MCF 10A (cell line): ENCODE results near the gene GRAMD1A. TPM values are rescaled to one million over a fixed set of nuclear protein-coding genes. Genes with fewer than 3 reads are reported as not detected.
A peak's percentile ranks its signal among the peaks of the same experiment; 100 is the strongest.
"Not testable (repeated sequence)": the region's sequence is repeated elsewhere in the genome, so short reads cannot be mapped to it uniquely, and the experiment has no call there.

Source experiments
- BruUV-seq: library from RNA; stranded (reverse); fragments of 400-500 nt; replicated peaks from 2 replicates; lab custom pipeline; 2021; lab: Mats Ljungman, UMichigan
- CTCF ChIA-PET: fragments of 300-600 bp; sonication (Branson Sonifier 250); formaldehyde crosslinking; extraction: SDS; loops from one replicate; lab custom pipeline; 2021; ENCODE audit warnings: antibody characterized with exemption, inconsistent platforms; lab: Yijun Ruan, JAX
- POLR2A ChIA-PET: fragments of 300-600, 350-650 bp; sonication (Branson Sonifier 250); formaldehyde crosslinking; extraction: SDS; loops from one replicate; lab custom pipeline; 2020; ENCODE audit warnings: antibody characterized with exemption, inconsistent platforms; lab: Yijun Ruan, JAX
- DNase-seq: peaks from one replicate; pipeline ENCODE4 v3.0.0-alpha.2; 2018; ENCODE audit not compliant: unreplicated experiment
- H3K27ac Mint-ChIP-seq: one replicate; pipeline ENCODE4 v1.8.0; 2022; ENCODE audit warnings: mild to moderate bottlenecking, low read depth, mixed read lengths; ENCODE audit not compliant: unreplicated experiment
- H3K27me3 Mint-ChIP-seq: one replicate; pipeline ENCODE4 v1.8.0; 2022; ENCODE audit warnings: mixed read lengths; ENCODE audit not compliant: insufficient read depth, unreplicated experiment
- H3K36me3 Mint-ChIP-seq: one replicate; pipeline ENCODE4 v1.8.0; 2022; ENCODE audit warnings: mild to moderate bottlenecking, moderate library complexity, mixed read lengths; ENCODE audit not compliant: insufficient read depth, unreplicated experiment
- H3K4me1 Mint-ChIP-seq: one replicate; pipeline ENCODE4 v1.8.0; 2022; ENCODE audit warnings: mixed read lengths; ENCODE audit not compliant: insufficient read depth, unreplicated experiment
- H3K4me3 Mint-ChIP-seq: one replicate; pipeline ENCODE4 v1.8.0; 2022; ENCODE audit warnings: mild to moderate bottlenecking, moderate library complexity, mixed read lengths; ENCODE audit not compliant: unreplicated experiment
- H3K9me3 Mint-ChIP-seq: one replicate; pipeline ENCODE4 v1.8.0; 2022; ENCODE audit warnings: mixed read lengths; ENCODE audit not compliant: unreplicated experiment
- CTCF ChIP-seq: fragments of 200-600 bp; IDR thresholded peaks from one replicate; pipeline ENCODE4 v1.8.0; 2022; ENCODE audit warnings: antibody characterized with exemption, mild to moderate bottlenecking; ENCODE audit not compliant: unreplicated experiment
- intact Hi-C: fragments of 100-400 bp; cut with micrococcal nuclease; formaldehyde crosslinking; loops from 2 replicates; pipeline ENCODE4 v1.14.1; 2022
- total RNA-seq: library from RNA; stranded (reverse); gene quantifications from 2 replicates; pipeline ENCODE4 v1.2.3, GENCODE V29; 2022

GRAMD1A gene
- total RNA-seq, 1 experiment from 2014 or later: 48.1 TPM

DNA sequence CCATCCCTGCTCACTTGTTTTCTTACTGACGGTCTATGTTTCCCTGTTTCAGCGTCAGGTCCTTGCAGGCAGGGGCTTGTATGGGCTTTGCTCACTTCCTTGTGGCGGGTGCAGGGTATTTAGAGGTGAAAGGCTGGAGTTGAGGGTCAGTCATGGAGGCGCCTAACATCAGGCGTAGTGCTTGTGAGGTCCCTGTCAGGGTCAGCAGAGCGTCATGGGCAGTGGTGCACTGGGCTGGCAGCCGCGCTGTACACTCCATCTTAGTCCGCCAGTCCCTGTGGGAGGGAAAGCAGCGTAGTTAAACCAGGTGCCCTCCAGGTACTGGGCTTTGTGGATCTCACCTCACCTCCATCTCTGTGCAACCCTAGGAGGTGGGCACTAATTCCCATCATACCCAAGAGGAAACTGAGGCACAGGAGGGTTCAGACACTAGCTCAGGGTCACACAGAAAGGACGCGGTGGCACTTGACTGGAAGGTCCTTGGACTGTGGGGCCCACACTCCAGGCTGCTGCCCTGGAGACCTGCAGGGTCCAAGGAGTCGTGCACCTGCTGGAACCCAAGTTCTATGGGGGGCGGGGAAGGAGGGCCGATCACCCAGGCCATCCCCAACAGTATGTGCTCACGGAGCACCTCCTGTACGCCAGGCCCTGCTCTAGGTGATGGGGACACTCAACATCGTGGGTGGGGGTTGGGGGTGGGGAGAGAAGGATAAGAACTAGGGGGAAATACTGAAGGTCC is 4.6 kb downstream of the GRAMD1A start:
- Mint-ChIP-seq H3K4me1 (peaks cover 28% of the 10 kb centered on the region), H3K4me3 (no peak overlapping the region), H3K9me3 (no peaks in the 10 kb centered on the region), H3K27me3 (no peaks in the 10 kb centered on the region), H3K36me3 (peaks cover 21% of the 10 kb centered on the region), H3K27ac (no peak overlapping the region)
- BruUV-seq: no TSS peak
- intact Hi-C loops: no loop called here
- DNase-seq: no peak
- no peak for TF ChIP-seq CTCF
- POLR2A ChIA-PET: no interaction called here
- CTCF ChIA-PET: interaction anchor here (0.6 kb wide), 1 partner anchor 131 kb away, joined by 3 read pairs; no protein-coding TSS in a partner anchor

DNA sequence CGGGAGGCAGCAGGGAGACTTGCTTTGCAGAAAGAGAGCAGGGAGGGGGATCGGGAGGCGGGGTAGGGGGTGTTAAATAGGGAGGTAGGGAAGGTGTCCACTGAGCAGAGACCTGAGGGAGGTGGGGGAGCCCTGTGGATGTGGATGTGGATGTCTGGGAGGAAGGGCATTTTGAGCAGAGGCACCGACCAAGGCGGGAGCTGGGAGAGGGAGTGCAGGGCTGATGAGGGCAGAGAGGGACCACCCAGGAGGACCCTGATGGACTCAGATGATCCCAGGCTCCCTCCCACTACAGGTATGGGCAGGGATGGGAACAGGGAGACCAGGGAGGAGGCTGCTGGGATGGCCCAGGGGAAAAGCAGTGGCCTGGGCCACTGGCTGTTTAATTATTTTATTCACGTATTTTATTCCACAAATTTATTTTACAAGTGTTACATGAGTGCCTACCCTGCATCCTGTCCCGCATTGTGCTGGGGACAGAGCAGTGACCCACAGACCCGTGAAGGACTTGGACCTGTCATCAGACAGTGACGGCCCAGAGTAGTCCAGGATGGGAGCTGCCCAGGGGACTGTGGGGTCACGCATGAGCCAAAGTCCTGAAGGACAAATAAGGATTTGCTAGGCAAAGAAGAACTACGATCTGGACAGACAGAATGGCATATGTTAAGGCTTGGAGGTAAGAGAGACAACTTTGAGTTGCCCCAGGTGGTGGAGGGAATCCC is 5.3 kb downstream of the GRAMD1A start:
- DNase-seq: no peak
- BruUV-seq: no TSS peak
- intact Hi-C loops: no loop called here
- H3K27ac Mint-ChIP-seq: no peak overlapping the region
- no peaks in the 10 kb centered on the region for H3K27me3 Mint-ChIP-seq
- H3K9me3 Mint-ChIP-seq: no peaks in the 10 kb centered on the region
- H3K4me1 Mint-ChIP-seq: peaks cover 28% of the 10 kb centered on the region
- no peak for TF ChIP-seq CTCF
- H3K36me3 Mint-ChIP-seq: peaks cover 28% of the 10 kb centered on the region
- ChIA-PET CTCF (interaction anchor here (0.6 to 3.1 kb wide), 3 partner anchors 10 to 130 kb away, joined by 3 to 29 read pairs (median 4); no protein-coding TSS in a partner anchor), POLR2A (interaction anchor here (0.7 kb wide), 1 partner anchor 11 kb away, joined by 7 read pairs; no protein-coding TSS in a partner anchor)
- H3K4me3 Mint-ChIP-seq: no peak overlapping the region

DNA sequence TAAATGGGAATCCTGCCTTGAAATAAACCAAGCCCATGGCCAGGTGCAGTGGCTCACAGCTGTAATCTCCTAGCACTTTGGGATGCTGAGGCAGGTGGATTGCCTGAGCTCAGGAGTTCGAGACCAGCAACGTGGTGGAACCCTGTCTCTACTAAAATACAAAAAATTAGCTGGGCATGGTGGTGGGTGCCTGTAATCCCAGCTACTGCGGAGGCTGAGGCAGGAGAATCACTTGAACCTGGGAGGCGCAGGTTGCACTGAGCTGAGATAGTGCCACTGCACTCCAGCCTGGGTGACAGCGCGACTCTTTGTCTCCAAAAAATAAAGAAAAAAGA is 5.9 kb downstream of the GRAMD1A start:
- H3K4me3 Mint-ChIP-seq, intact Hi-C loops, H3K27me3 Mint-ChIP-seq, DNase-seq, H3K27ac Mint-ChIP-seq, H3K9me3 Mint-ChIP-seq, BruUV-seq: not testable (repeated sequence)
- peaks cover 32% of the 10 kb centered on the region for H3K36me3 Mint-ChIP-seq
- peaks cover 25% of the 10 kb centered on the region for H3K4me1 Mint-ChIP-seq
- POLR2A ChIA-PET: interaction anchor here (0.7 kb wide), 1 partner anchor 12 kb away, joined by 7 read pairs; no protein-coding TSS in a partner anchor
- CTCF ChIA-PET: interaction anchor here (0.8 to 3.1 kb wide), 3 partner anchors 10 to 49 kb away, joined by 4 to 29 read pairs (median 4); no protein-coding TSS in a partner anchor

DNA sequence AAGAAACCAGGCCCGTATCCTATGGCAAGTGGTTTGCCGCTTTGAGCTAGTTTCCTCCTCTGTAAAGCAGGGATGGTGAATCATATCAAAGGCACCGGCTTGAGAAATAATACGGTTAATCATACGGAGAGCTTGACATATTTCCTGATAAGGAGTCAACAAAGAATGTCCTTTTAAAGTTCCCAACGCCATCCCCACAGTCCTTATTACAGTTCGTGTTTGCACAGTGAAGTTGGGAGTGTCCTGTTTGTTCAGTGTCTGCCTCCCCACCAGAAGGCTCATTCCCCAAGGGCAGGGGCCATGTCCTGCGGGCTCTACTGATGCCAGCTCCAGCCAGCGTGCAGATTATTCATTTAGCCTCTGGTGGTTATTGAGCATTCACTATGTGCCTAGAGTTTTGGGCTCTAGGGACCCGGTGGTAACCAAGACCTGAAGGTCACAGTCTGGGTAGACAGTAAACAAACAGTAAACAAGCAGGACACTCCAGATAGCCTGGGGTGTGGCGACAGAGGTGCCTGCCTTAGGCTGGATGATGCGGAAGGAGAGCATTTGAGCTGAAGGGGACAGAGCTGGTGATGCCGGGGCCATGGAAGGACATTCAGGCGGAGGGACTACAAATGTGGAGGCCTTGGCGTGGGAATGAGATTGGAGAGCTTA is 6.3 kb downstream of the GRAMD1A start:
- peaks cover 20% of the 10 kb centered on the region for H3K4me1 Mint-ChIP-seq

More for the DNA sequence above, 6.3 kb downstream of the GRAMD1A start:
- TF ChIP-seq CTCF: no peak
- Mint-ChIP-seq H3K36me3 (peaks cover 32% of the 10 kb centered on the region), H3K27ac (no peak overlapping the region), H3K4me3 (no peak overlapping the region), H3K9me3 (no peaks in the 10 kb centered on the region), H3K27me3 (no peaks in the 10 kb centered on the region)
- intact Hi-C loops: no loop called here
- ChIA-PET CTCF (interaction anchor here (0.7 to 3.1 kb wide), 4 partner anchors 11 to 49 kb away, joined by 3 to 29 read pairs (median 4); no protein-coding TSS in a partner anchor), POLR2A (interaction anchor here (0.7 to 1.5 kb wide), 2 partner anchors 12 to 37 kb away, joined by 3 to 7 read pairs; no protein-coding TSS in a partner anchor)
- no TSS peak for BruUV-seq
- peak; percentile 30 for DNase-seq
